ENCODE measurements around the gene SPAG16.

The SPAG16 gene

GRCh38 chr2:213818436-213818835 lies 534.2 kb downstream of the SPAG16 start:
- no peak for DNase-seq (ENCODE audit: low read depth)
- TF ChIP-seq MYC (IDR thresholded peaks at IDR 0.05; ENCODE audit: low read depth, low read length) (no peak), MAX (IDR thresholded peaks at IDR 0.05; ENCODE audit: low read depth, low read length) (no peak), POLR2A (IDR thresholded peaks at IDR 0.05; ENCODE audit: extremely low read depth, insufficient read length) (no peak)
- TF ChIP-seq, protein P1, sequence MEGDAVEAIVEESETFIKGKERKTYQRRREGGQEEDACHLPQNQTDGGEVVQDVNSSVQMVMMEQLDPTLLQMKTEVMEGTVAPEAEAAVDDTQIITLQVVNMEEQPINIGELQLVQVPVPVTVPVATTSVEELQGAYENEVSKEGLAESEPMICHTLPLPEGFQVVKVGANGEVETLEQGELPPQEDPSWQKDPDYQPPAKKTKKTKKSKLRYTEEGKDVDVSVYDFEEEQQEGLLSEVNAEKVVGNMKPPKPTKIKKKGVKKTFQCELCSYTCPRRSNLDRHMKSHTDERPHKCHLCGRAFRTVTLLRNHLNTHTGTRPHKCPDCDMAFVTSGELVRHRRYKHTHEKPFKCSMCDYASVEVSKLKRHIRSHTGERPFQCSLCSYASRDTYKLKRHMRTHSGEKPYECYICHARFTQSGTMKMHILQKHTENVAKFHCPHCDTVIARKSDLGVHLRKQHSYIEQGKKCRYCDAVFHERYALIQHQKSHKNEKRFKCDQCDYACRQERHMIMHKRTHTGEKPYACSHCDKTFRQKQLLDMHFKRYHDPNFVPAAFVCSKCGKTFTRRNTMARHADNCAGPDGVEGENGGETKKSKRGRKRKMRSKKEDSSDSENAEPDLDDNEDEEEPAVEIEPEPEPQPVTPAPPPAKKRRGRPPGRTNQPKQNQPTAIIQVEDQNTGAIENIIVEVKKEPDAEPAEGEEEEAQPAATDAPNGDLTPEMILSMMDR (IDR thresholded peaks at IDR 0.05; ENCODE audit: low read depth, low read length) = no peak
- H3K4me3 ChIP-seq (ENCODE audit: low read depth, low read length) = no peak overlapping the region

DNA sequence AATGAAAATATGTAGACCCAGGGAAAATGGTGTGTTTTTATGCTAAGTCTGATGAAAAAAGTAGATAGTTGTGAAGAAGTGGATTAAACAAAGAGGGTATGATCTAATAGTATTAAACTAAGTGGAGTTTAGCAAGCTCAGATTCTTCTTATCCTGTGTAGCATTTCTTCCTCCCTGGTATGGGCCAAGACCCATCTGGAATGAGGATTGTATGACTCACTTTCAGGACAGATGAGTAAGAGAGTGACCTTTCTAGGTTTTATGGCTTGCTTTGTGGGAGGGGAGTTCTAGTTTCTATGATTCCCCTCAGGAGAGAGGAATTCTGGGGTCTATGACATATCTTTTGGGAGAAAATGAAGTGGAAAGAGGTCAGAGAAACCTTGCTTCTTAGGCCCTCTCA lies 550.1 kb downstream of the SPAG16 start:
- TF ChIP-seq MYC (IDR thresholded peaks at IDR 0.05; ENCODE audit: low read depth, low read length) = no peak
- TF ChIP-seq, protein P1 (IDR thresholded peaks at IDR 0.05; ENCODE audit: low read depth, low read length) = no peak
- TF ChIP-seq POLR2A (IDR thresholded peaks at IDR 0.05; ENCODE audit: extremely low read depth, insufficient read length) = no peak
- TF ChIP-seq MAX (IDR thresholded peaks at IDR 0.05; ENCODE audit: low read depth, low read length) = no peak
- no peak overlapping the region for H3K4me3 ChIP-seq (ENCODE audit: low read depth, low read length)
- no peak for DNase-seq (ENCODE audit: low read depth)

- H3K4me3 ChIP-seq (ENCODE audit: low read depth, low read length) = no peak overlapping the region
- DNase-seq (ENCODE audit: low read depth) = no peak
- TF ChIP-seq MYC (IDR thresholded peaks at IDR 0.05; ENCODE audit: low read depth, low read length) (no peak), MAX (IDR thresholded peaks at IDR 0.05; ENCODE audit: low read depth, low read length) (no peak), POLR2A (IDR thresholded peaks at IDR 0.05; ENCODE audit: extremely low read depth, insufficient read length) (no peak)
Observed at GRCh38 chr2:213834746-213835145, 550.5 kb downstream of the SPAG16 start.

DNA sequence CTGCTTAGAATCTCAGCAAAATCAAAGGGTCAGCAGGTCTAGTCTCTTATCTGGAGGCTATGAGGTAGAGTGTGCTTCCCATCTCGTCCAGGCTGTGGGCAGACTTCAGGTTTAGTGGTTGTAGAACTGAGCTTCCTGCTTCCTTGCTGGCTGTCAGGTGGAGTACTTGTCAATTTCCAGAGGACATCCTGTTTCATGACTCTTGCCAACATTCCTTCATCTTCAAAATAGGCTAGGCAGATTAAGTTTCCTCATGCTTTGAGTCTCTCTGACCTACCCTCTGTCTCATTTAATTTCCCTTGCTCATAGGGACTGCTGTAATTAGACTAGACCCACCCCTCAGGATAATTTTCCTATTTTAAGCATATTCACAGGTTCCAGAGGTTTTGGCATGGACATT lies 562.6 kb downstream of the SPAG16 start:
- no peak for DNase-seq (ENCODE audit: low read depth)
- no peak for TF ChIP-seq MYC (IDR thresholded peaks at IDR 0.05; ENCODE audit: low read depth, low read length)
- TF ChIP-seq, protein P1 (IDR thresholded peaks at IDR 0.05; ENCODE audit: low read depth, low read length) = no peak
- no peak for TF ChIP-seq MAX (IDR thresholded peaks at IDR 0.05; ENCODE audit: low read depth, low read length)
- TF ChIP-seq POLR2A (IDR thresholded peaks at IDR 0.05; ENCODE audit: extremely low read depth, insufficient read length) = no peak
- H3K4me3 ChIP-seq (ENCODE audit: low read depth, low read length) = no peak overlapping the region

GRCh38 chr2:213847316-213847715 lies 563.1 kb downstream of the SPAG16 start:
- TF ChIP-seq POLR2A (IDR thresholded peaks at IDR 0.05; ENCODE audit: extremely low read depth, insufficient read length) (no peak), MAX (IDR thresholded peaks at IDR 0.05; ENCODE audit: low read depth, low read length) (no peak)
- no peak for DNase-seq (ENCODE audit: low read depth)
- no peak overlapping the region for H3K4me3 ChIP-seq (ENCODE audit: low read depth, low read length)

- no peak for DNase-seq (ENCODE audit: low read depth)
- no peak overlapping the region for H3K4me3 ChIP-seq (ENCODE audit: low read depth, low read length)
- TF ChIP-seq MYC (IDR thresholded peaks at IDR 0.05; ENCODE audit: low read depth, low read length) (no peak), MAX (IDR thresholded peaks at IDR 0.05; ENCODE audit: low read depth, low read length) (no peak), POLR2A (IDR thresholded peaks at IDR 0.05; ENCODE audit: extremely low read depth, insufficient read length) (no peak)
- TF ChIP-seq, protein P1 (IDR thresholded peaks at IDR 0.05; ENCODE audit: low read depth, low read length) = no peak
Observed at GRCh38 chr2:213848631-213849030, 564.4 kb downstream of the SPAG16 start.

DNA sequence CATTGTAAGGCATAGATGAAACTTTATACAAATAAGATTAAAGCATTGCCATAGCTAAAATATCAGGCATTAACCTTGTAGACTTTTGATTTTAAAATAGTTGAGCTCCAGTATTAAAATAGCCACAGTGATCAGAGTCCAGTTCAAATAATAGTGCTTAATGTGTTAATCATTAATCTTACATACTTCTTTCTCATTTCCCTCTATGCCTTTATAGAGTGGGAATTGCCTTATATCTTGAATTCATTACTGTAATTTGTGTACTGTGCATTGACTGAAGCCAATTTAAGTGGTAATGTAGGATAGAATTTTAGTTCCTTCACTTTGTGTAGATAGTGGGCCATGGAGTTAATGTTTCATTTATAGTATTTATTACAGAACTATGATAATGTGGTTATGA lies 577.4 kb downstream of the SPAG16 start:
- no peak overlapping the region for H3K4me3 ChIP-seq (ENCODE audit: low read depth, low read length)
- DNase-seq (ENCODE audit: low read depth) = no peak
- TF ChIP-seq MAX (IDR thresholded peaks at IDR 0.05; ENCODE audit: low read depth, low read length) (no peak), MYC (IDR thresholded peaks at IDR 0.05; ENCODE audit: low read depth, low read length) (no peak), POLR2A (IDR thresholded peaks at IDR 0.05; ENCODE audit: extremely low read depth, insufficient read length) (no peak)
- TF ChIP-seq, protein P1 (IDR thresholded peaks at IDR 0.05; ENCODE audit: low read depth, low read length) = no peak

All from NB4 (cell line).